RWPE2 (cell line): Measurements from ENCODE around the gene FNBP1.

Experiments used
- ATAC-seq: fragments of 200-7000 bp; cut with Tn5 transposase; 3 replicates; pipeline ENCODE4 v1.9.1; 2021; ENCODE audit warnings: low read depth
- DNase-seq: peaks from one replicate; pipeline ENCODE4 v3.0.0-alpha.2; 2020; ENCODE audit warnings: low spot score
- H3K27ac ChIP-seq: fragments of 450-650 bp; 2 replicates; pipeline ENCODE4 v1.5.1; 2017; ENCODE audit warnings: mild to moderate bottlenecking; ENCODE audit not compliant: poor library complexity, severe bottlenecking
- H3K27me3 ChIP-seq: fragments of 250-450 bp; sonication (Bioruptor Pico); 2 replicates; pipeline ENCODE4 v1.5.1; 2021; ENCODE audit warnings: mild to moderate bottlenecking, moderate library complexity; ENCODE audit not compliant: insufficient read depth, poor library complexity, severe bottlenecking
- H3K36me3 ChIP-seq: fragments of 250-450 bp; sonication (Bioruptor Pico); 2 replicates; pipeline ENCODE4 v1.5.1; 2020; ENCODE audit warnings: low read depth, mild to moderate bottlenecking, moderate library complexity
- H3K4me1 ChIP-seq: fragments of 250-450 bp; sonication (Bioruptor Pico); 2 replicates; pipeline ENCODE4 v1.5.1; 2021; ENCODE audit warnings: mild to moderate bottlenecking, moderate library complexity; ENCODE audit not compliant: insufficient read depth, poor library complexity, severe bottlenecking
- H3K4me3 ChIP-seq: fragments of 250-450 bp; sonication (Bioruptor Pico); 2 replicates; pipeline ENCODE4 v1.5.1; 2021; ENCODE audit warnings: mild to moderate bottlenecking, moderate library complexity; ENCODE audit not compliant: severe bottlenecking
- H3K9me3 ChIP-seq: fragments of 250-450 bp; sonication (Bioruptor Pico); 2 replicates; pipeline ENCODE4 v1.5.1; 2021; ENCODE audit warnings: mild to moderate bottlenecking, moderate library complexity; ENCODE audit not compliant: severe bottlenecking
- TF ChIP-seq, protein P1 (sequence below): fragments of 450-650 bp; IDR thresholded peaks from one replicate; pipeline ENCODE4 v1.5.1; 2017; ENCODE audit warnings: mild to moderate bottlenecking, moderate library complexity; ENCODE audit not compliant: poor library complexity, severe bottlenecking

The FNBP1 gene

GRCh38 chr9:130054325-130054786 is 11.4 kb upstream of the FNBP1 start:
- ATAC-seq (peak; percentile 6; the same call in 1 of the 3 replicates), DNase-seq (no peak)
- H3K27me3 ChIP-seq, result no peaks in the 10 kb centered on the region
- peak overlapping the region; percentile 61 for H3K27ac ChIP-seq
- peaks cover 9% of the 10 kb centered on the region for H3K36me3 ChIP-seq
- peaks cover 12% of the 10 kb centered on the region for H3K4me1 ChIP-seq
- no peaks in the 10 kb centered on the region for H3K9me3 ChIP-seq
- peak overlapping the region; percentile 98 for H3K4me3 ChIP-seq
- TF ChIP-seq, protein P1, sequence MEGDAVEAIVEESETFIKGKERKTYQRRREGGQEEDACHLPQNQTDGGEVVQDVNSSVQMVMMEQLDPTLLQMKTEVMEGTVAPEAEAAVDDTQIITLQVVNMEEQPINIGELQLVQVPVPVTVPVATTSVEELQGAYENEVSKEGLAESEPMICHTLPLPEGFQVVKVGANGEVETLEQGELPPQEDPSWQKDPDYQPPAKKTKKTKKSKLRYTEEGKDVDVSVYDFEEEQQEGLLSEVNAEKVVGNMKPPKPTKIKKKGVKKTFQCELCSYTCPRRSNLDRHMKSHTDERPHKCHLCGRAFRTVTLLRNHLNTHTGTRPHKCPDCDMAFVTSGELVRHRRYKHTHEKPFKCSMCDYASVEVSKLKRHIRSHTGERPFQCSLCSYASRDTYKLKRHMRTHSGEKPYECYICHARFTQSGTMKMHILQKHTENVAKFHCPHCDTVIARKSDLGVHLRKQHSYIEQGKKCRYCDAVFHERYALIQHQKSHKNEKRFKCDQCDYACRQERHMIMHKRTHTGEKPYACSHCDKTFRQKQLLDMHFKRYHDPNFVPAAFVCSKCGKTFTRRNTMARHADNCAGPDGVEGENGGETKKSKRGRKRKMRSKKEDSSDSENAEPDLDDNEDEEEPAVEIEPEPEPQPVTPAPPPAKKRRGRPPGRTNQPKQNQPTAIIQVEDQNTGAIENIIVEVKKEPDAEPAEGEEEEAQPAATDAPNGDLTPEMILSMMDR, result no peak

GRCh38 chr9:130053504-130054324 is 10.7 kb upstream of the FNBP1 start, which contains the start of gene GPR107:
TSS of gene GPR107 (plus strand) at chr9:130053906. CDS start at chr9:130053933, 27 bp downstream.
- H3K4me3 ChIP-seq, result peak within 1 kb of the TSS; percentile 98
- no peaks in the 10 kb centered on the region for H3K27me3 ChIP-seq
- peak; percentile 94 for ATAC-seq
- H3K36me3 ChIP-seq, result peaks cover 9% of the 10 kb centered on the region; the same call in 1 of the 2 replicates
- DNase-seq, result no peak
- peak within 1 kb of the TSS; percentile 61 for H3K27ac ChIP-seq
- no peaks in the 10 kb centered on the region for H3K9me3 ChIP-seq
- H3K4me1 ChIP-seq, result peaks cover 12% of the 10 kb centered on the region
- TF ChIP-seq, protein P1, result no peak

GRCh38 chr9:130053109-130053503 is 10.1 kb upstream of the FNBP1 start:
- peak overlapping the region; percentile 98 for H3K4me3 ChIP-seq
- ATAC-seq (no peak), DNase-seq (no peak)
- H3K9me3 ChIP-seq, result no peaks in the 10 kb centered on the region
- peak overlapping the region; percentile 61 for H3K27ac ChIP-seq
- peaks cover 5% of the 10 kb centered on the region; the same call in 1 of the 2 replicates for H3K36me3 ChIP-seq
- H3K4me1 ChIP-seq, result peaks cover 12% of the 10 kb centered on the region
- no peaks in the 10 kb centered on the region for H3K27me3 ChIP-seq
- TF ChIP-seq, protein P1, result no peak

DNA sequence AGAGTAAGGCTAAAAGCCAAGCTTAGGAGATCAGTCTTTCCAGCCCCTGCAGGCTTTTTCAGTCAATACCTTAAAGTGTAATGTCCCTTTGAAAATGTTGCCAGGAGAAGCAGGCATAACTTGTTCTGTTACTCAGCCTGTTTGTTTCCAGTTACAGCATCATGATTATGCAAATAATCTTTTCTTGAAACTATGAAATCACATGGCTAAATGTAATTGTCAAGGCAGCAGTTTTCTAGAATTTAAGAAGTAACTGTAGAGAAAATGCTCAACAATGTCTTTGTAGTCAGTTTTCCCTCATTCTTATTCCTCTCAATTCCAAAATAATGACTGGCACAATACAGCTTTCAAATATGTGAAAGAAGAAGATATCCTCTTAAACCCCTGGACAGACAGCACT is 8.9 kb upstream of the FNBP1 start:
- Histone ChIP-seq H3K4me1 (peaks cover 12% of the 10 kb centered on the region), H3K27me3 (no peaks in the 10 kb centered on the region), H3K27ac (no peak overlapping the region), H3K4me3 (no peak overlapping the region), H3K36me3 (no peaks in the 10 kb centered on the region), H3K9me3 (no peaks in the 10 kb centered on the region)
- DNase-seq (no peak), ATAC-seq (no peak)
- TF ChIP-seq, protein P1, result no peak

- H3K27ac ChIP-seq, result no peak overlapping the region
- H3K27me3 ChIP-seq, result no peaks in the 10 kb centered on the region
- DNase-seq, result no peak
- TF ChIP-seq, protein P1, result no peak
- no peak overlapping the region for H3K4me3 ChIP-seq
- H3K36me3 ChIP-seq, result no peaks in the 10 kb centered on the region
- ATAC-seq, result no peak
- H3K9me3 ChIP-seq, result no peaks in the 10 kb centered on the region
- peaks cover 12% of the 10 kb centered on the region for H3K4me1 ChIP-seq
Measured at GRCh38 chr9:130050462-130050861, 7.5 kb upstream of the FNBP1 start.
